Measurements from ENCODE around the gene RAB5A. TPM values are rescaled to one million over a fixed set of nuclear protein-coding genes. Genes with fewer than 3 reads are reported as not detected.

The RAB5A gene
- total RNA-seq, 1 experiment from 2014 or later = 97.1 TPM

DNA sequence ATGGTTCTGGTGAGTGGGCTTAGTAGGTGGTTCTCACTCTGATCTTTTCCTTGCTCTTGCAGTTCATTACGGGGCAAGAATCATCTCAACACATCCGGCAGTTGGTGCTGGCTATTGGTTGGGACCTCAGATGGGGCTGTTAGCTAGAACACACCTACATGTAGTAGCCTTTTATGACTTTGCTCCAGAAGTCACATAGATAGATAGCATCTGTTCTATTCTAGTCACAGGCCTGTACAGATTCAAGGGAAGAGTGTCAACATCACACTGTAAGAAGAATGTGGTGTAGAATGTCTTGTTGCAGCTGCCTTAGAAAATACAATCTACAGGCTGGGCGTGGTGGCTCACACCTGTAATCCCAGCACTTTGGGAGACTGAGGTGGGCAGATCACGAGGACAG is 15.1 kb downstream of the RAB5A start:
- ATAC-seq = no peak
- peaks cover 10% of the 10 kb centered on the region; the same call in 1 of the 2 replicates for H3K4me1 Mint-ChIP-seq
- H3K27ac Mint-ChIP-seq = no peak overlapping the region; the same call in 1 of the 2 replicates
- ChIA-PET CTCF (no interaction called here), POLR2A (no interaction called here)
- peaks cover 25% of the 10 kb centered on the region for H3K36me3 Mint-ChIP-seq
- H3K27me3 Mint-ChIP-seq (ENCODE audit: low read depth) = no peaks in the 10 kb centered on the region
- no peak overlapping the region for H3K4me3 Mint-ChIP-seq
- TF ChIP-seq ESRRA (CRISPR knock-in tag; IDR thresholded peaks at IDR 0.05; ENCODE audit: borderline replicate concordance) (no peak), SMAD3 (CRISPR knock-in tag; IDR thresholded peaks at IDR 0.05; ENCODE audit: borderline replicate concordance) (no peak), ETV6 (CRISPR knock-in tag; IDR thresholded peaks at IDR 0.05) (no peak), RORB (CRISPR knock-in tag; IDR thresholded peaks at IDR 0.05) (no peak), GABPB1 (CRISPR knock-in tag; IDR thresholded peaks at IDR 0.05) (no peak), ZNF396 (CRISPR knock-in tag; IDR thresholded peaks at IDR 0.05; ENCODE audit: borderline replicate concordance) (no peak), TP53 (CRISPR knock-in tag; IDR thresholded peaks at IDR 0.05) (no peak)
- no peak for DNase-seq (ENCODE audit: low spot score)
- H3K9me3 Mint-ChIP-seq = no peaks in the 10 kb centered on the region

DNA sequence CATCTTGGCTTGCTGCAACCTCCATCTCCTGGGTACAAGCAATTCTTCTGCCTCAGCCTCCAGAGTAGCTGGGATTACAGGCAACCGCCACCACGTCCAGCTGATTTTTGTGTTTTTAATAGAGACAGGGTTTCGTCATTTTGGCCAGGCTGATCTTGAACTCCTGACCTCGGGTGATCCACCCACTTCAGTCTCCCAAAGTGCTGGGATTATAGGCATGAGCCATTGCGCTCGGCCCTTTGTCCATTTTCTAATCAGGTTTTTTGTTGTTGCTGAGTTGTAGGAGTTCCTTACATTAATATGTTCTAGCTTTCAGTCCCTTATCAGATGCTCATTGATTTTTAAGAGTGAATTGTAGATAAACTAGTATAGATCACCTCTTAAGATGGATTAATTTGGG is 20.3 kb downstream of the RAB5A start:
- ATAC-seq (no peak), DNase-seq (ENCODE audit: low spot score) (no peak)
- peaks cover 7% of the 10 kb centered on the region; the same call in 1 of the 2 replicates for H3K4me1 Mint-ChIP-seq
- H3K27me3 Mint-ChIP-seq (ENCODE audit: low read depth) = no peaks in the 10 kb centered on the region
- H3K27ac Mint-ChIP-seq = no peak overlapping the region
- CTCF ChIA-PET = no interaction called here
- TF ChIP-seq EMX1 (CRISPR knock-in tag; IDR thresholded peaks at IDR 0.05) (no peak), OVOL2 (CRISPR knock-in tag; IDR thresholded peaks at IDR 0.05; ENCODE audit: borderline replicate concordance) (no peak), CDX4 (CRISPR knock-in tag; IDR thresholded peaks at IDR 0.05; ENCODE audit: borderline replicate concordance) (no peak), AFF4 (CRISPR knock-in tag; IDR thresholded peaks at IDR 0.05; ENCODE audit: borderline replicate concordance) (no peak), HMGA2 (CRISPR knock-in tag; IDR thresholded peaks at IDR 0.05) (no peak), IRF1 (CRISPR knock-in tag; IDR thresholded peaks at IDR 0.05) (no peak), PRRX2 (CRISPR knock-in tag; IDR thresholded peaks at IDR 0.05) (no peak), SMAD3 (CRISPR knock-in tag; IDR thresholded peaks at IDR 0.05; ENCODE audit: borderline replicate concordance) (no peak), TCF7 (CRISPR knock-in tag; IDR thresholded peaks at IDR 0.05; ENCODE audit: low read depth) (no peak), SP1 (CRISPR knock-in tag; conservative IDR thresholded peaks at IDR 0.05) (no peak), ZBTB21 (CRISPR knock-in tag; IDR thresholded peaks at IDR 0.05; ENCODE audit: borderline replicate concordance) (no peak), HMGXB4 (CRISPR knock-in tag; IDR thresholded peaks at IDR 0.05) (no peak), ZNF219 (CRISPR knock-in tag; IDR thresholded peaks at IDR 0.05; ENCODE audit: borderline replicate concordance) (no peak), E2F5 (CRISPR knock-in tag; IDR thresholded peaks at IDR 0.05) (no peak), MLX (CRISPR knock-in tag; IDR thresholded peaks at IDR 0.05) (no peak)
- TF ChIP-seq, protein P1, sequence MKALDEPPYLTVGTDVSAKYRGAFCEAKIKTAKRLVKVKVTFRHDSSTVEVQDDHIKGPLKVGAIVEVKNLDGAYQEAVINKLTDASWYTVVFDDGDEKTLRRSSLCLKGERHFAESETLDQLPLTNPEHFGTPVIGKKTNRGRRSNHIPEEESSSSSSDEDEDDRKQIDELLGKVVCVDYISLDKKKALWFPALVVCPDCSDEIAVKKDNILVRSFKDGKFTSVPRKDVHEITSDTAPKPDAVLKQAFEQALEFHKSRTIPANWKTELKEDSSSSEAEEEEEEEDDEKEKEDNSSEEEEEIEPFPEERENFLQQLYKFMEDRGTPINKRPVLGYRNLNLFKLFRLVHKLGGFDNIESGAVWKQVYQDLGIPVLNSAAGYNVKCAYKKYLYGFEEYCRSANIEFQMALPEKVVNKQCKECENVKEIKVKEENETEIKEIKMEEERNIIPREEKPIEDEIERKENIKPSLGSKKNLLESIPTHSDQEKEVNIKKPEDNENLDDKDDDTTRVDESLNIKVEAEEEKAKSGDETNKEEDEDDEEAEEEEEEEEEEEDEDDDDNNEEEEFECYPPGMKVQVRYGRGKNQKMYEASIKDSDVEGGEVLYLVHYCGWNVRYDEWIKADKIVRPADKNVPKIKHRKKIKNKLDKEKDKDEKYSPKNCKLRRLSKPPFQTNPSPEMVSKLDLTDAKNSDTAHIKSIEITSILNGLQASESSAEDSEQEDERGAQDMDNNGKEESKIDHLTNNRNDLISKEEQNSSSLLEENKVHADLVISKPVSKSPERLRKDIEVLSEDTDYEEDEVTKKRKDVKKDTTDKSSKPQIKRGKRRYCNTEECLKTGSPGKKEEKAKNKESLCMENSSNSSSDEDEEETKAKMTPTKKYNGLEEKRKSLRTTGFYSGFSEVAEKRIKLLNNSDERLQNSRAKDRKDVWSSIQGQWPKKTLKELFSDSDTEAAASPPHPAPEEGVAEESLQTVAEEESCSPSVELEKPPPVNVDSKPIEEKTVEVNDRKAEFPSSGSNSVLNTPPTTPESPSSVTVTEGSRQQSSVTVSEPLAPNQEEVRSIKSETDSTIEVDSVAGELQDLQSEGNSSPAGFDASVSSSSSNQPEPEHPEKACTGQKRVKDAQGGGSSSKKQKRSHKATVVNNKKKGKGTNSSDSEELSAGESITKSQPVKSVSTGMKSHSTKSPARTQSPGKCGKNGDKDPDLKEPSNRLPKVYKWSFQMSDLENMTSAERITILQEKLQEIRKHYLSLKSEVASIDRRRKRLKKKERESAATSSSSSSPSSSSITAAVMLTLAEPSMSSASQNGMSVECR (CRISPR knock-in tag; IDR thresholded peaks at IDR 0.05; ENCODE audit: borderline replicate concordance) = no peak
- TF ChIP-seq, protein P2, sequence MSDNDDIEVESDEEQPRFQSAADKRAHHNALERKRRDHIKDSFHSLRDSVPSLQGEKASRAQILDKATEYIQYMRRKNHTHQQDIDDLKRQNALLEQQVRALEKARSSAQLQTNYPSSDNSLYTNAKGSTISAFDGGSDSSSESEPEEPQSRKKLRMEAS (CRISPR knock-in tag; IDR thresholded peaks at IDR 0.05) = no peak
- H3K4me3 Mint-ChIP-seq = no peak overlapping the region
- peaks cover 12% of the 10 kb centered on the region for H3K36me3 Mint-ChIP-seq
- no peaks in the 10 kb centered on the region for H3K9me3 Mint-ChIP-seq
- POLR2A ChIA-PET = no interaction called here
